Chondrocyte (in vitro differentiated cells): ENCODE data around the gene GLP2R. TPM values are rescaled to one million over a fixed set of nuclear protein-coding genes. Genes with fewer than 3 reads are reported as not detected.

Experiments
- DNase-seq: peaks from one replicate; pipeline ENCODE4 v3.0.0; 2021; ENCODE audit warnings: mixed read lengths, low spot score
- H3K27ac Mint-ChIP-seq: one replicate; pipeline ENCODE4 v1.8.0; 2021; ENCODE audit warnings: mild to moderate bottlenecking, moderate library complexity, mixed read lengths; ENCODE audit not compliant: unreplicated experiment
- H3K27me3 Mint-ChIP-seq: 2 replicates; pipeline ENCODE4 v1.8.0; 2021; ENCODE audit warnings: low read depth, mixed read lengths
- H3K36me3 Mint-ChIP-seq: 2 replicates; pipeline ENCODE4 v1.8.0; 2021; ENCODE audit warnings: low read depth, mixed read lengths
- H3K4me1 Mint-ChIP-seq: 2 replicates; pipeline ENCODE4 v1.8.0; 2021; ENCODE audit warnings: low read depth, mild to moderate bottlenecking, mixed read lengths
- H3K4me3 Mint-ChIP-seq: one replicate; pipeline ENCODE4 v1.8.0; 2021; ENCODE audit warnings: mild to moderate bottlenecking, moderate library complexity, mixed read lengths; ENCODE audit not compliant: unreplicated experiment
- H3K9me3 Mint-ChIP-seq: 2 replicates; pipeline ENCODE4 v1.8.0; 2021; ENCODE audit warnings: low read depth, mixed read lengths
- CTCF ChIP-seq: fragments of 200-600 bp; sonication (generic); IDR thresholded peaks from 2 replicates; pipeline ENCODE4 v1.5.0; 2021; ENCODE audit warnings: antibody characterized with exemption, mild to moderate bottlenecking, moderate library complexity
- total RNA-seq: library from RNA; stranded (reverse); gene quantifications from 3 replicates; pipeline ENCODE4 v1.2.1, GENCODE V29; 2021

Gene GLP2R
- total RNA-seq, 1 donor from 2014 or later: 2.2 TPM

GRCh38 chr17:9886141-9886930 lies 60.6 kb downstream of the GLP2R start:
- no peaks in the 10 kb centered on the region for H3K4me1 Mint-ChIP-seq
- H3K9me3 Mint-ChIP-seq: peaks cover 26% of the 10 kb centered on the region
- TF ChIP-seq CTCF: no peak
- DNase-seq: no peak
- no peak overlapping the region for H3K27ac Mint-ChIP-seq
- H3K36me3 Mint-ChIP-seq: peaks cover 15% of the 10 kb centered on the region
- H3K4me3 Mint-ChIP-seq: no peak overlapping the region
- H3K27me3 Mint-ChIP-seq: no peaks in the 10 kb centered on the region

GRCh38 chr17:9887508-9887907 lies 61.8 kb downstream of the GLP2R start:
- no peak for DNase-seq
- Mint-ChIP-seq H3K27ac (no peak overlapping the region), H3K36me3 (peaks cover 11% of the 10 kb centered on the region), H3K27me3 (no peaks in the 10 kb centered on the region), H3K9me3 (peaks cover 17% of the 10 kb centered on the region), H3K4me1 (no peaks in the 10 kb centered on the region), H3K4me3 (no peak overlapping the region)
- TF ChIP-seq CTCF: no peak

GRCh38 chr17:9890124-9890523 lies 64.4 kb downstream of the GLP2R start:
- DNase-seq: no peak
- peaks cover 14% of the 10 kb centered on the region for H3K4me1 Mint-ChIP-seq
- H3K4me3 Mint-ChIP-seq: no peak overlapping the region
- TF ChIP-seq CTCF: peak; percentile 77
- peaks cover 4% of the 10 kb centered on the region for H3K36me3 Mint-ChIP-seq
- H3K27ac Mint-ChIP-seq: no peak overlapping the region
- peaks cover 3% of the 10 kb centered on the region for H3K9me3 Mint-ChIP-seq
- no peaks in the 10 kb centered on the region for H3K27me3 Mint-ChIP-seq

GRCh38 chr17:9893411-9894012 lies 67.8 kb downstream of the GLP2R start:
- no peaks in the 10 kb centered on the region for H3K27me3 Mint-ChIP-seq
- no peak overlapping the region for H3K4me3 Mint-ChIP-seq
- no peak for DNase-seq
- peaks cover 14% of the 10 kb centered on the region for H3K4me1 Mint-ChIP-seq
- no peak for TF ChIP-seq CTCF
- H3K27ac Mint-ChIP-seq: no peak overlapping the region
- peaks cover 3% of the 10 kb centered on the region for H3K9me3 Mint-ChIP-seq
- H3K36me3 Mint-ChIP-seq: peaks cover 3% of the 10 kb centered on the region

- no peaks in the 10 kb centered on the region for H3K27me3 Mint-ChIP-seq
- H3K27ac Mint-ChIP-seq: no peak overlapping the region
- no peak overlapping the region for H3K4me3 Mint-ChIP-seq
- peaks cover 14% of the 10 kb centered on the region for H3K4me1 Mint-ChIP-seq
- no peak for DNase-seq
- peaks cover 3% of the 10 kb centered on the region for H3K9me3 Mint-ChIP-seq
- TF ChIP-seq CTCF: no peak
- H3K36me3 Mint-ChIP-seq: peaks cover 3% of the 10 kb centered on the region
Measured at GRCh38 chr17:9894231-9894630, 68.5 kb downstream of the GLP2R start.
